Measurements from ENCODE around the gene GP5.

- TF ChIP-seq, protein P1, sequence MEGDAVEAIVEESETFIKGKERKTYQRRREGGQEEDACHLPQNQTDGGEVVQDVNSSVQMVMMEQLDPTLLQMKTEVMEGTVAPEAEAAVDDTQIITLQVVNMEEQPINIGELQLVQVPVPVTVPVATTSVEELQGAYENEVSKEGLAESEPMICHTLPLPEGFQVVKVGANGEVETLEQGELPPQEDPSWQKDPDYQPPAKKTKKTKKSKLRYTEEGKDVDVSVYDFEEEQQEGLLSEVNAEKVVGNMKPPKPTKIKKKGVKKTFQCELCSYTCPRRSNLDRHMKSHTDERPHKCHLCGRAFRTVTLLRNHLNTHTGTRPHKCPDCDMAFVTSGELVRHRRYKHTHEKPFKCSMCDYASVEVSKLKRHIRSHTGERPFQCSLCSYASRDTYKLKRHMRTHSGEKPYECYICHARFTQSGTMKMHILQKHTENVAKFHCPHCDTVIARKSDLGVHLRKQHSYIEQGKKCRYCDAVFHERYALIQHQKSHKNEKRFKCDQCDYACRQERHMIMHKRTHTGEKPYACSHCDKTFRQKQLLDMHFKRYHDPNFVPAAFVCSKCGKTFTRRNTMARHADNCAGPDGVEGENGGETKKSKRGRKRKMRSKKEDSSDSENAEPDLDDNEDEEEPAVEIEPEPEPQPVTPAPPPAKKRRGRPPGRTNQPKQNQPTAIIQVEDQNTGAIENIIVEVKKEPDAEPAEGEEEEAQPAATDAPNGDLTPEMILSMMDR (IDR thresholded peaks at IDR 0.05 in 2 of 3, conservative IDR thresholded peaks at IDR 0.05 in 1 of 3; ENCODE audit: borderline replicate concordance in 1 of 3, insufficient read depth in 1 of 3, low read depth in 2 of 3, low read length in 2 of 3): no peak
- no peak for TF ChIP-seq EZH2 (IDR thresholded peaks at IDR 0.05)
- TF ChIP-seq ZFX (IDR thresholded peaks at IDR 0.05): no peak
- TF ChIP-seq RAD21 (IDR thresholded peaks at IDR 0.05; ENCODE audit: low read depth): no peak
- TF ChIP-seq POLR2AphosphoS5 (IDR thresholded peaks at IDR 0.05; ENCODE audit: low read depth, low read length): no peak
These were observed 47.9 kb downstream of the GP5 start, which contains the start of gene CPN2 for GRCh38 chr3:194351080-194351672.
